Measurements from ENCODE around the gene WFDC5. TPM values are rescaled to one million over a fixed set of nuclear protein-coding genes. Genes with fewer than 3 reads are reported as not detected.

The WFDC5 gene
- 0.08 and 0.11 TPM in 2 replicates for polyA plus RNA-seq (2012; rRNA removed)
- 0.04 TPM in 2 replicates for polyA plus RNA-seq (2012; cell fraction: cytosol; rRNA removed)
- polyA plus RNA-seq (2012; cell fraction: nucleus; rRNA removed), result 0.10 and 0.21 TPM in 2 replicates

- Histone ChIP-seq H3K4me2 (no peak within 1 kb of the TSS), H3K79me2 (ENCODE audit: insufficient read depth) (no peaks in the 10 kb centered on the region), H3K4me1 (ENCODE audit: control insufficient read depth in 1 of 2, insufficient read depth in 2 of 2, low read depth in 1 of 2, low read length in 1 of 2) (no peaks in the 10 kb centered on the region), H2AFZ (ENCODE audit: low read depth) (no peak within 1 kb of the TSS), H3K36me3 (replicated peaks in 1 of 2; ENCODE audit: control insufficient read depth in 1 of 2, insufficient read depth in 2 of 2, low read length in 1 of 2) (no peaks in the 10 kb centered on the region), H3K4me3 (ENCODE audit: low read depth in 2 of 2, low read length in 1 of 2) (no peak within 1 kb of the TSS), H3F3A (replicated peaks; ENCODE audit: insufficient read depth) (no peaks in the 10 kb centered on the region), H4K20me1 (ENCODE audit: insufficient read depth) (no peaks in the 10 kb centered on the region), H3K27me3 (ENCODE audit: insufficient read depth) (no peaks in the 10 kb centered on the region; the same call in 1 of the 2 replicates), H3K9ac (no peak within 1 kb of the TSS), H3K9me2 (no peaks in the 10 kb centered on the region), H3K9me3 (no peaks in the 10 kb centered on the region), H3K27ac (ENCODE audit: low read depth in 2 of 2, low read length in 1 of 2) (no peak within 1 kb of the TSS)
- no peak for TF ChIP-seq RCOR1 (IDR thresholded peaks at IDR 0.05; ENCODE audit: low read length)
- ChIA-PET CTCF (interaction anchor here (1.2 to 13.3 kb wide), 3 partner anchors 20 to 71 kb away, joined by 7 to 158 read pairs (median 20); no protein-coding TSS in a partner anchor), POLR2A (no interaction called here)
- 61% methylated on average over 16 of the region's 16 CpGs for WGBS (ENCODE audit: low lambda C conversion rate)
- DNase-seq, result no peak
These were observed at the start of gene WFDC5 for GRCh38 chr20:45114465-45115385. Gene WFDC5 (minus strand): TSS chr20:45115174. CDS start chr20:45115083, 91 bp downstream.

GRCh38 chr20:45163083-45163803 is 48.3 kb upstream of the WFDC5 start:
- Histone ChIP-seq H3K79me2 (ENCODE audit: insufficient read depth) (no peaks in the 10 kb centered on the region), H3F3A (replicated peaks; ENCODE audit: insufficient read depth) (no peaks in the 10 kb centered on the region), H3K4me2 (no peak overlapping the region), H3K27me3 (ENCODE audit: insufficient read depth) (no peaks in the 10 kb centered on the region), H3K9ac (no peak overlapping the region), H3K9me2 (no peaks in the 10 kb centered on the region), H4K20me1 (ENCODE audit: insufficient read depth) (no peaks in the 10 kb centered on the region), H3K9me3 (no peaks in the 10 kb centered on the region), H3K36me3 (replicated peaks in 1 of 2; ENCODE audit: control insufficient read depth in 1 of 2, insufficient read depth in 2 of 2, low read length in 1 of 2) (no peaks in the 10 kb centered on the region), H3K4me1 (ENCODE audit: control insufficient read depth in 1 of 2, insufficient read depth in 2 of 2, low read depth in 1 of 2, low read length in 1 of 2) (no peaks in the 10 kb centered on the region), H3K27ac (ENCODE audit: low read depth in 2 of 2, low read length in 1 of 2) (no peak overlapping the region), H2AFZ (ENCODE audit: low read depth) (no peak overlapping the region), H3K4me3 (ENCODE audit: low read depth in 2 of 2, low read length in 1 of 2) (no peak overlapping the region)
- TF ChIP-seq CHD2 (IDR thresholded peaks at IDR 0.05; ENCODE audit: low read length, partially characterized antibody) (no peak), PBX3 (IDR thresholded peaks at IDR 0.05) (no peak), IRF3 (IDR thresholded peaks at IDR 0.05; ENCODE audit: low read depth, low read length) (no peak)
- POLR2A ChIA-PET, result no interaction called here
- 6% methylated on average over 1 of the region's 1 CpG for WGBS (ENCODE audit: low lambda C conversion rate)
- CTCF ChIA-PET, result interaction anchor here (0.7 kb wide), 1 partner anchor 806 kb away, joined by 3 read pairs; no protein-coding TSS in a partner anchor
- DNase-seq, result no peak

GRCh38 chr20:45157962-45158361 is 43.0 kb upstream of the WFDC5 start:
- no peak for DNase-seq
- Histone ChIP-seq H3K36me3 (replicated peaks in 1 of 2; ENCODE audit: control insufficient read depth in 1 of 2, insufficient read depth in 2 of 2, low read length in 1 of 2) (no peaks in the 10 kb centered on the region), H3K9me3 (no peaks in the 10 kb centered on the region), H3K27ac (ENCODE audit: low read depth in 2 of 2, low read length in 1 of 2) (no peak overlapping the region), H3F3A (replicated peaks; ENCODE audit: insufficient read depth) (no peaks in the 10 kb centered on the region), H3K4me3 (ENCODE audit: low read depth in 2 of 2, low read length in 1 of 2) (no peak overlapping the region), H3K27me3 (ENCODE audit: insufficient read depth) (no peaks in the 10 kb centered on the region), H3K79me2 (ENCODE audit: insufficient read depth) (no peaks in the 10 kb centered on the region), H3K9ac (no peak overlapping the region), H2AFZ (ENCODE audit: low read depth) (no peak overlapping the region), H3K9me2 (no peaks in the 10 kb centered on the region), H3K4me2 (no peak overlapping the region), H4K20me1 (ENCODE audit: insufficient read depth) (no peaks in the 10 kb centered on the region), H3K4me1 (ENCODE audit: control insufficient read depth in 1 of 2, insufficient read depth in 2 of 2, low read depth in 1 of 2, low read length in 1 of 2) (no peaks in the 10 kb centered on the region; a peak in 1 of 4 replicates)
- CTCF ChIA-PET, result interaction anchor here (1.0 to 1.3 kb wide), 2 partner anchors 62 to 613 kb away, joined by 3 read pairs; no protein-coding TSS in a partner anchor
- POLR2A ChIA-PET, result no interaction called here
- 0% methylated on average over 1 of the region's 1 CpG for WGBS (ENCODE audit: low lambda C conversion rate)
- TF ChIP-seq GABPA (IDR thresholded peaks at IDR 0.05; ENCODE audit: low read depth), result no peak
- no peak for TF ChIP-seq RXRA (IDR thresholded peaks at IDR 0.05; ENCODE audit: borderline replicate concordance, low read depth)
- TF ChIP-seq CTCF (IDR thresholded peaks at IDR 0.05), result no peak
- peak; percentile 44; the same call in 1 of the 2 replicates for TF ChIP-seq NFIC (IDR thresholded peaks at IDR 0.05; ENCODE audit: borderline replicate concordance)
- TF ChIP-seq FOXM1 (IDR thresholded peaks at IDR 0.05; ENCODE audit: low read depth), result no peak
- no peak for TF ChIP-seq SMC3 (IDR thresholded peaks at IDR 0.05; ENCODE audit: low read depth, low read length)
- no peak for TF ChIP-seq CHD2 (IDR thresholded peaks at IDR 0.05; ENCODE audit: low read length, partially characterized antibody)
- no peak for TF ChIP-seq TAF1 (IDR thresholded peaks at IDR 0.05; ENCODE audit: borderline replicate concordance, low read depth, low read length)
- TF ChIP-seq MEF2A (IDR thresholded peaks at IDR 0.05; ENCODE audit: borderline replicate concordance, low read depth), result no peak
- no peak for TF ChIP-seq RAD21 (IDR thresholded peaks at IDR 0.05; ENCODE audit: low read length)

Data from SK-N-SH (cell line).